ENCODE measurements around the gene CENPS.
"Not testable (repeated sequence)": the region's sequence is repeated elsewhere in the genome, so short reads cannot be mapped to it uniquely, and the experiment has no call there.

The CENPS gene

DNA sequence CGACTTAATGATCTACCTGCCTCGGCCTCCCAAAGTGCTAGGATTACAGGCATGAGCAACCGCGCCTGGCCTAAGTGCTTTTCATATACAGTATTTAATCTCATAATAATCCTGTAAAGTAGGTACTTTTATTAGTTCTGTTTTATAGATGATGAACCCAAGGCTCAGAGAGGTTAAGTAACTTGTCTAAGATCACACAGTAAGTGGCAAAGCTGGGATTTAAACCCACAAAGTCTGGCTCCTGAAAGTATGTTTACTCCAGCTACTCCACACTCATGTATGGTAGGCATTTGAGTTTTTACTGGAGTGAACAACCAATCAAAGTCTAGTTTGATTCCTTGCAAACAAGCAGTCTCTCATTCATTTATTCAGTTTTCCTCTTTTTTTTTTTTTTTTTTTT lies 39.8 kb downstream of the CENPS start:
- TF ChIP-seq, protein P1, sequence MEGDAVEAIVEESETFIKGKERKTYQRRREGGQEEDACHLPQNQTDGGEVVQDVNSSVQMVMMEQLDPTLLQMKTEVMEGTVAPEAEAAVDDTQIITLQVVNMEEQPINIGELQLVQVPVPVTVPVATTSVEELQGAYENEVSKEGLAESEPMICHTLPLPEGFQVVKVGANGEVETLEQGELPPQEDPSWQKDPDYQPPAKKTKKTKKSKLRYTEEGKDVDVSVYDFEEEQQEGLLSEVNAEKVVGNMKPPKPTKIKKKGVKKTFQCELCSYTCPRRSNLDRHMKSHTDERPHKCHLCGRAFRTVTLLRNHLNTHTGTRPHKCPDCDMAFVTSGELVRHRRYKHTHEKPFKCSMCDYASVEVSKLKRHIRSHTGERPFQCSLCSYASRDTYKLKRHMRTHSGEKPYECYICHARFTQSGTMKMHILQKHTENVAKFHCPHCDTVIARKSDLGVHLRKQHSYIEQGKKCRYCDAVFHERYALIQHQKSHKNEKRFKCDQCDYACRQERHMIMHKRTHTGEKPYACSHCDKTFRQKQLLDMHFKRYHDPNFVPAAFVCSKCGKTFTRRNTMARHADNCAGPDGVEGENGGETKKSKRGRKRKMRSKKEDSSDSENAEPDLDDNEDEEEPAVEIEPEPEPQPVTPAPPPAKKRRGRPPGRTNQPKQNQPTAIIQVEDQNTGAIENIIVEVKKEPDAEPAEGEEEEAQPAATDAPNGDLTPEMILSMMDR (IDR thresholded peaks at IDR 0.05; ENCODE audit: control insufficient read depth, extremely low read depth, insufficient read depth): no peak
- no peak for DNase-seq (ENCODE audit: low read depth)
- no peak overlapping the region for H3K4me3 ChIP-seq (ENCODE audit: low read depth, low read length)

DNA sequence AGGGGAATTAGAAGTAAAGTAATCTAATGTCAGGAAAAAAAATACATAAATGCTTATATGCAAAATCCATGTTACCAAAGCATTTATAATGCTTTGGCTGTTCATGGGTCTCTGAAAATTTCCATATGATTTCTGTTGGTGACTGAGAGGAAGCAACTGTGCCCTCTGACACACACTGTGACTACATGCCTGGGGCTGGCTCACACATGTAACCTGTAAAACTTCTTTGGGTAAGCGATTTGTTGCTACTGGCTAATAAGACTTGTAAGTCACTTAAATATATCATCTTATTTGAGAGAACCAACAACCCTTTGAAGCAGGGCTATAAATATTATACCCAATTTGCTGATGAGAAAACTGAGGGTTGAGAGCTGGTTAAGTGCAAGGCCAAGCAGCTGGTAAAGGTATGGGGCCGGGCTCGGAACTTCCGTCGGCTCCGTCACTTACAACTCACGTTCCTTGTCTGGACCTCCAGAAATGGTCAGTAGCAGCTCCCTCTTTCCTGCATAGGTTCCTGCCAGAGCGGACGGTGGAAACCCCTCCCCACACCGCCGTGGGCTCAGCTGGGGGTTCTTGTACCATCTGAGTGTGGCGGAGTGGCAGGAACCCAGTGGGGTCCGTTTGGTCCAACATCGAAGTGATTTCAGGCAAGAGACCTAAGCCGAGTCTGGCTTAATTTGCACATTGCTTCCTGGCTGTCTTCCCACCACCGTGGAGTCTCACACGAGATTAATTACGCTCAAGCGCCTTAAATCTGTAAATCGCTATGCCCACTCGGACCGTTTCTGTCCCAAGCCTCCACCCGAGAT lies 41.4 kb downstream of the CENPS start:
- peak overlapping the region; percentile 82 for H3K4me3 ChIP-seq (ENCODE audit: low read depth, low read length)
- TF ChIP-seq, protein P1 (IDR thresholded peaks at IDR 0.05; ENCODE audit: control insufficient read depth, extremely low read depth, insufficient read depth): no peak
- DNase-seq (ENCODE audit: low read depth): no peak

DNA sequence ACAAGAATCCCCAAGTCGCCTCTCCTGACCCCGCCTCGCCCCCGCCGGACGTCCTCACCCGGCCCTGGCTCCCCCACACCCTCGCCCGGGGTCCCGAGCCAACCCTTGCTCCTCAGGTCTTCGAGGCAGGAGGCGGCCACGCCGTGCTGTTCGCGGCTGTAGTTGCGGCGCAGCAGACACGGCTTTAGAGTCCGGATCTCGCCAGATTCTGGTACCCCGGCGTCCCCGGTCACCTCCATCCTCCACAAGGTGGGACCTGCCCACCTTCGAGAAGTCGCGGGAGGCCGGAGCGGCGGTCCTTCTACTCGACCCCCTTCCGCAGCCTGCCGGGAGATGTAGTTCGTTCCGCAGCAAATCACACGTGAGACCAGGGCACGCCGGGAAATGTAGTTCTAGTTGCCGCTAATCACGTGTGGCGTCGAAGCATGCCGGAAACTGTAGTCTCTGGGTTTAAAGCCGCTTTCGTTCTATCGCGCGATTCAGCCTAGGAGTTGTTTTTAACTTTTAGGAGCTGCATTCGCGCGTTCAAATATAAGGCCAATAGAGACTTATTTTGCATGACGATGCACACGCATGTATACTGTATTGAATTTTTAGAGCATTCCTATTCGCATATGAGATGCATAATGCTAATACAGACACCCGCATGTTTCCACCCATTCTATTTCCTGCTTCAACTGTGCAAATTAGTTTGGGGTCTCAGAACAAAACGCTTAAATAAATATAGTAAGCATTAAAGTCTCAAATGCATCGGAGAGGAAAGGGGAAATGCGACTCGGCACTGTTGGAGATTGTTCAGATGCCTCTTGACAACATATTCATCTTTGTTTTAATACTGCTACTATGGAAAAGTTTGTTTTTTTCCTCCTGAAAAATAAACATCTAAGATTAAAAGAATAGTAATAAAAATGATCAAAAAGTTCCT lies 42.2 kb downstream of the CENPS start, which contains the start of gene DFFA:
TSS of gene DFFA (minus strand) at position 310 of the 925 bp plus-strand sequence. CDS start at position 239, 71 bp downstream.
- H3K4me3 ChIP-seq (ENCODE audit: low read depth, low read length): peak within 1 kb of the TSS; percentile 82
- peak; percentile 90 for DNase-seq (ENCODE audit: low read depth)
- TF ChIP-seq, protein P1 (IDR thresholded peaks at IDR 0.05; ENCODE audit: control insufficient read depth, extremely low read depth, insufficient read depth): no peak

DNA sequence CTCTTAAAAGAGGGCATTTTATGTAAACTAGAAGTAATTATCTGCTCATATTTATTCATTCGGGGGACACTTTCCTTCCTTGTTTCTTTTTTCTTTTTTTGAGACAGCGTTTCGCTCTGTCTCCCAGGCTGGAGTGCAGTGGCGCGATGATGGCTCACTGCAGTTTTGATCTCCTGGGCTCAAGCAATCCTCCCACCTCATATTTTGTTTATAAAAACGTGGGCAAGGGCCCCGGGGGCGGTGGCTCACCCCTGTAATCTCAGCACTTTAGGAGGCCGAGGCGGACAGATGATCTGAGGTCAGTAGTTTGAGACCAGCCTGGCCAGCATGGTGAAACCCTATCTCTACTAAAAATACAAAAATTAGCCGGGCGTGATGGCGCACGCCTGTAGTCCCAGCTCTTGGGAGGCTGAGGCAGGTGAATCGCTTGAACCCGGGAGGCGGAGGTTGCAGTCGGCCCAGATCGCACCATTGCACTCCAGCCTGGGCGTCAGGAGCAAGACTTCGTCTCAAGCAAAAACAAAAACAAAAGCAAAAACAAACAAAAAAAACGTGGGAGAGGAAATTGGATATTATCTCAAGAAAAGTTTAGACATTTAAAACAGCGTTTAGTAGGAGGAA lies 43.0 kb downstream of the CENPS start:
- H3K4me3 ChIP-seq (ENCODE audit: low read depth, low read length): peak overlapping the region; percentile 82
- no peak for DNase-seq (ENCODE audit: low read depth)
- TF ChIP-seq, protein P1 (IDR thresholded peaks at IDR 0.05; ENCODE audit: control insufficient read depth, extremely low read depth, insufficient read depth): no peak

DNA sequence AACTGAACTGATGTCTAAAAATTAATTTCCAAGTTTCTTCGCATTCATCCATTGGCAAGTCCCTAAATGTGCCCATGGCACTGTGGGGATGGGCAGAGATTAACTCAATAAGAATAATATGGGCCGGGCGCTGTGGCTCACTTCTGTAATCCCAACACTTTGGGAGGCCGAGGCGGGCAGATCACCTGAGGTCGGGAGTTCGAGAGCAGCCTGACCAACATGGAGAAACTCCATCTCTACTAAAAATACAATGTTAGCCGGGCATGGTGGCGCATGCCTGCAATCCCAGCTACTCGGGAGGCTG lies 44.0 kb downstream of the CENPS start:
- peak overlapping the region; percentile 96 for H3K4me3 ChIP-seq (ENCODE audit: low read depth, low read length)
- DNase-seq (ENCODE audit: low read depth): not testable (repeated sequence)

DNA sequence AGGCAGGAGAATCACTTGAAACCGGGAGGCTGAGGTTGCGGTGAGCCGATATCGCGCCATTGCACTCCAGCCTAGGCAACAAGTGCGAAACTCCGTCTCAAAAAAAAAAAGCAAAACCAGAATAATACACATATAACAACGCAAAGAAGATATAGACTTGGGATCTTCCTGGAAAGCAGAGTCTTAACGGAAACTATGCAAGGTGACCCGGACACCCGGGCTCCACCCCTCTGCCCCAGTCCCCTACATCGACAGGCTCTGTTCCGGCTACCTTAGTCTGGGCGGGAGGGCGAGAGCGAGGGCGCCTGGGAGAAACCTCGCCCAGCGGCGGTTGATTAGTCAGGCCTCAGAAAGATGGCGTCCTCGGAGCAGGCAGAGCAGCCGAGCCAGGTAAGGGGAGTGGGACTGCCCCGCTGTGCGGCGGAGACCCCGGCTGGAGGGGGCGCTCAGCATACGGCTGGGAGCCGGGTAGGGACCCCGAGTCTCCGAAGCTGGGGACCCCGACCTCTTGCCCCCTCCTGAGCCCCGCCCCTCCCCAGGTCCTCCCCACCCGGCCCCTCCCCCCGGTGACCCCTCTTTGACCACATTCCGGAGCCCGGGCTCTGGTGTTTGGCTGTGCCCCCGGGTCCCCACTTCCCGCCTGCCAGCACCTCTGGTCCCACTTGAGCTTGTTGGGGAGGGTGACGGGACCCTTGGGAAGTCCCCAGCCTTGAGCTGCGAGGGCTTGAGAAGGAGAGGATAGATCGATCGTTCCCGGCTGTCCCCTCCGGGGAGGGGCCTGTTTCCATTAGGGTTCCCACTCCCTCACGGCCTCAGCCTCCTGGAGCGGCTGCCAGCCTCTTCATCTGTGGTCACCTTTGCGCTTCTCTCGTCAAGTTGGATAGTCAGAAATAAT lies 44.6 kb downstream of the CENPS start, which contains the start of gene PEX14:
TSS of gene PEX14 (plus strand) at position 338 of the 895 bp plus-strand sequence. CDS start at position 355, 17 bp downstream.
- H3K4me3 ChIP-seq (ENCODE audit: low read depth, low read length): peak within 1 kb of the TSS; percentile 96
- DNase-seq (ENCODE audit: low read depth): peak; percentile 58
- TF ChIP-seq, protein P1 (IDR thresholded peaks at IDR 0.05; ENCODE audit: control insufficient read depth, extremely low read depth, insufficient read depth): no peak

All from LNCaP clone FGC (cell line).